GM18858 (cell line): ENCODE measurements around the gene HOXA13.

Experiments
- ATAC-seq: cut with Tn5 transposase; IDR thresholded peaks from one replicate; pipeline ENCODE4 v1.9.1; 2021; ENCODE audit not compliant: unreplicated experiment

Gene HOXA13

GRCh38 chr7:27148756-27149641 lies 50.9 kb downstream of the HOXA13 start:
- ATAC-seq = no peak

DNA sequence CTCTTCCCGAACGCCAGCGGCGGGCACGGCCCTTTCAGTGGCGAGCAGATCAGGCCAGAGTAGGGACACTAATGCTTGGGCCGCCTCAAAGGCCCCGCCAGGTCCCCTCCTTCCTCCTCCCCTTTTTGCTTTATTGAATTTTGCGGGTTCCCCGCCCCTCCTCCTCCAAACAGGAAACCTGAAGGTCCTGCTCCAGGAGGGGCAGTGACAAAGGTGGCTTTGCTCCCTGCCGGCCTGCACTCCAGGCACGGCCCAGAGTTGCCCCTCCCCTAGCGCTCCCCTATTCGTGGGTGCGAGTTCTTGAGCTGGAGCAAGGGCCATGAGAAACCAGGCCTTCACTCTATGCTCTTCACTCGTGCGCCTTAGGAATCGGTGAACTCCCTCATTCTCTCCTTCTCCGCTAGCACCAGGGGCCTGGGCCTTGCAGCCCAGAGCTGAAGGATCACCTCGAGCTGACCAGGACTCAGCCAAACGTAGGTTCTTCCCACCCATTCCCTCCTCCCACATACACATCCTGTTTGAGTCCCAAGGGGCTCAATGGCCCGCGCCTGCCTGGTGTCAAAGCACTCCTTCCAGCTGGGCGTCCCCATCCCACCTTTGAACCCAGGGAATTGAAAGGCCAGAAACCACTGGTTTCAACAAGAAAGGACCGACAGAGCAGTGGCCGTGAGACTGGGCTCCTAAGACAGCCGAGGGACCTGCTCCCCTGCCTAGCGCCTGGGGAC lies 51.7 kb downstream of the HOXA13 start:
- no peak for ATAC-seq

GRCh38 chr7:27147199-27148030 lies 52.5 kb downstream of the HOXA13 start, which contains the start of gene HOXA6:
HOXA6 (minus strand) TSS chr7:27147774; CDS start chr7:27147749, 25 bp downstream.
- no peak for ATAC-seq

GRCh38 chr7:27146491-27147198 lies 53.2 kb downstream of the HOXA13 start:
- no peak for ATAC-seq

DNA sequence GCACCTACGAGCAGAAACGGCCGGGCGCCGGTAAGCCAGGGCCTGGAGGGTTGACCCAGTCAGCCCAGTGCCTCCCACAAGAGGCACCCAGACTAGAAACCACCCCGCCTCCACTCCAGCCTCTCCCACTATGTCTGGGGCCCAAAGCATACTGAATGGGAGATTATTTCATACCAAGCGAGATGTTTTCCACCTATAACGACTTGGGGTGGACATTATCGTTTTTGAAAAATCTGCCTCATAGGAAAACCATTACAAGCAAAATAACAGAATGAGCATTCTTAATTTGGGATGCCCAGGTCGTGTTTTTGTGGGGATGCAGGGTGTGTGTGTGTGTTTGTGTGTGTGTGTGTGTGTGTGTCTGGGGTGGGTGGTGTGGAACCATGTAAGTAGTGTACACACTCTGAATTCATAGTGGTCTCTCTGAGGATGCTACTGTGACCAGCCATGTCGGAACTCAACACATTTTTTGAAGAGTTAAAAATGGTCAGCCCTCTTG lies 53.9 kb downstream of the HOXA13 start:
- ATAC-seq = no peak

DNA sequence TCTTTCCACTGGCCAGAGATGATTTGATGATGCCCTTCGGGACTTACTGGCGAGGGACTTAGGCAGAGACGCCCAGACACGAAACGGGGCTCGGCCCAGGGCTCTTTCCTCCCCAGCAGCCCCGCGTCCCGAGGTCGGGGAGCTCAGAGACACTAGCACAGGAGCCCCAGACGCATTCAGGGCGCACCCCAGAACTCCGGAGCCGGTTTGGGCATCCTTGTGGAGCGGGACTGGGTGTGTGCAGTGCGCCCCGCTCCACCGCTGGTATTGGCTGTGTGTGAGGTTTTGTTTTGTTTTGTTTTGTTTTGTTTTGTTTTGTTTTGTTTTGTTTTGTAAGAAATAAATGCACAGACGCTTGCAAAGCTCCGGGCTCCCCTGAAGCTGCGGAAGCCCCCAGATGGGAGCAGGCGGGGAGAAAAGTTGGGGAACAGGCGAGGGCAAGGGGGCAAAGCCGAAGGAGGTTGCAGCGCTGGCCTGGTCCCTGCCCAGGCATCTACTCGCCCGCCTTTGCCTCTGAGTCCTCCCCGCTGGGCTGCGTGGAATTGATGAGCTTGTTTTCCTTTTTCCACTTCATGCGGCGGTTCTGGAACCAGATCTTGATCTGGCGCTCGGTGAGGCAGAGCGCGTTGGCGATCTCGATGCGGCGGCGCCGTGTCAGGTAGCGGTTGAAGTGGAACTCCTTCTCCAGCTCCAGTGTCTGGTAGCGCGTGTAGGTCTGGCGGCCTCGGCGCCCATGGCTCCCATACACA lies 54.6 kb downstream of the HOXA13 start:
- ATAC-seq = no peak

- no peak for ATAC-seq
Measured at GRCh38 chr7:27144781-27145164, 55.1 kb downstream of the HOXA13 start.
